GM15510 (cell line): ENCODE data around the gene TM7SF3.

ENCODE experiments used
- POLR2A ChIP-seq: IDR thresholded peaks from 3 replicates; pipeline ENCODE4 v1.6.1; 2011; ENCODE audit warnings: borderline replicate concordance; ENCODE audit not compliant: insufficient read length; ENCODE audit errors: extremely low read depth

Gene TM7SF3

GRCh38 chr12:27014085-27014858 lies at the start of gene TM7SF3:
Gene TM7SF3 (minus strand): TSS chr12:27014384. CDS start chr12:27014168, 216 bp downstream.
- TF ChIP-seq POLR2A, result peak; percentile 79

GRCh38 chr12:27063250-27063851 lies 49.2 kb upstream of the TM7SF3 start:
- no peak for TF ChIP-seq POLR2A

- no peak for TF ChIP-seq POLR2A
Observed at GRCh38 chr12:27061317-27061716, 47.1 kb upstream of the TM7SF3 start.

- no peak for TF ChIP-seq POLR2A
Observed at GRCh38 chr12:27060740-27061139, 46.6 kb upstream of the TM7SF3 start.

- TF ChIP-seq POLR2A, result no peak
Observed at GRCh38 chr12:27057543-27057942, 43.4 kb upstream of the TM7SF3 start.

GRCh38 chr12:27055966-27056365 lies 41.8 kb upstream of the TM7SF3 start:
- no peak for TF ChIP-seq POLR2A

GRCh38 chr12:27052742-27053141 lies 38.6 kb upstream of the TM7SF3 start:
- no peak for TF ChIP-seq POLR2A

- TF ChIP-seq POLR2A, result no peak
Observed at GRCh38 chr12:27052176-27052575, 38.0 kb upstream of the TM7SF3 start.

- no peak for TF ChIP-seq POLR2A
Observed at GRCh38 chr12:27048822-27049752, 34.9 kb upstream of the TM7SF3 start.

- TF ChIP-seq POLR2A, result no peak
Observed at GRCh38 chr12:27034607-27035293, 20.6 kb upstream of the TM7SF3 start.

GRCh38 chr12:27032679-27033078 lies 18.5 kb upstream of the TM7SF3 start:
- no peak for TF ChIP-seq POLR2A

- TF ChIP-seq POLR2A, result no peak
Observed at GRCh38 chr12:27031531-27031930, 17.3 kb upstream of the TM7SF3 start.

- TF ChIP-seq POLR2A, result no peak
Observed at GRCh38 chr12:27026257-27026656, 12.1 kb upstream of the TM7SF3 start.

GRCh38 chr12:27025116-27025515 lies 10.9 kb upstream of the TM7SF3 start:
- TF ChIP-seq POLR2A, result no peak
